Gastroesophageal sphincter (tissue), 4 donors: Measurements from ENCODE around the gene BHLHE40. TPM values are rescaled to one million over a fixed set of nuclear protein-coding genes. Genes with fewer than 3 reads are reported as not detected.

Experiments
- ATAC-seq: fragments of 150-250 bp; one replicate; pipeline ENCODE4 v1.9.1; 2016; ENCODE audit warnings: mild to moderate bottlenecking, moderate library complexity
- H3K27ac ChIP-seq, 4 donors: fragments of 200-600 bp; sonication (generic) in 3 of 4; 1 replicate in 3 of 4; 2 replicates in 1 of 4; pipeline ENCODE4 v1.5.1; 2016 to 2019
- H3K27me3 ChIP-seq: fragments of 200-600 bp; sonication (generic); one replicate; pipeline ENCODE4 v1.5.1; 2019
- H3K36me3 ChIP-seq, 2 donors: fragments of 200-600 bp; sonication (generic); one replicate each; pipeline ENCODE4 v1.5.1; 2019; ENCODE audit warnings: control low read depth in 1 of 2
- H3K4me1 ChIP-seq, 3 donors: fragments of 200-600 bp; sonication (generic); 1 replicate in 2 of 3; 2 replicates in 1 of 3; pipeline ENCODE4 v1.5.1; 2016 to 2019; ENCODE audit warnings: control low read depth in 2 of 3
- H3K4me3 ChIP-seq, 2 donors: fragments of 200-600 bp; sonication (generic); one replicate each; pipeline ENCODE4 v1.5.1; 2019; ENCODE audit warnings: mild to moderate bottlenecking in 1 of 2, moderate library complexity in 1 of 2
- H3K9me3 ChIP-seq, 3 donors: fragments of 200-600 bp; sonication (generic); one replicate each; pipeline ENCODE4 v1.5.1; 2017 to 2019; ENCODE audit warnings: control low read depth in 2 of 3
- EP300 ChIP-seq: sonication (generic); formaldehyde crosslinking; IDR thresholded peaks from one replicate; pipeline ENCODE4 v1.6.1; 2017; ENCODE audit warnings: antibody characterized with exemption, mild to moderate bottlenecking
- POLR2A ChIP-seq, 2 donors: fragments of 450-650 bp; IDR thresholded peaks; one replicate each; pipeline ENCODE4 v1.6.1; 2017; ENCODE audit warnings: antibody characterized with exemption in 2 of 2, mild to moderate bottlenecking in 2 of 2, moderate library complexity in 1 of 2
- POLR2AphosphoS5 ChIP-seq: sonication (generic); formaldehyde crosslinking; IDR thresholded peaks from one replicate; pipeline ENCODE4 v1.6.1; 2017; ENCODE audit warnings: antibody characterized with exemption
- WGBS, 2 donors: methylation state at CpG; one replicate each; pipeline ENCODE4 v1.1.5; 2018; ENCODE audit warnings: low coverage in 1 of 2; 5-methylcytosine and 5-hydroxymethylcytosine counted together
- total RNA-seq, 4 donors: library from RNA; depleted of rRNA; stranded (reverse); fragments of >200 nt; gene quantifications; one replicate each; pipeline ENCODE4 v1.1.0, GENCODE V29; 2016
- TF ChIP-seq, protein P1 (sequence below), 4 experiments: fragments of 200-600 bp in 2 of 4; fragments of 450-650 bp in 2 of 4; sonication (generic) in 1 of 4; IDR thresholded peaks; one replicate each; pipeline ENCODE4 v1.5.1; 2017 to 2019; ENCODE audit warnings: antibody characterized with exemption in 4 of 4, mild to moderate bottlenecking in 2 of 4, moderate library complexity in 2 of 4

BHLHE40 gene
- 10 to 100 TPM in 3 of 4 donors, 1 to 10 TPM in 1; 7.8 to 46.0 (median 14.0) TPM for total RNA-seq

DNA sequence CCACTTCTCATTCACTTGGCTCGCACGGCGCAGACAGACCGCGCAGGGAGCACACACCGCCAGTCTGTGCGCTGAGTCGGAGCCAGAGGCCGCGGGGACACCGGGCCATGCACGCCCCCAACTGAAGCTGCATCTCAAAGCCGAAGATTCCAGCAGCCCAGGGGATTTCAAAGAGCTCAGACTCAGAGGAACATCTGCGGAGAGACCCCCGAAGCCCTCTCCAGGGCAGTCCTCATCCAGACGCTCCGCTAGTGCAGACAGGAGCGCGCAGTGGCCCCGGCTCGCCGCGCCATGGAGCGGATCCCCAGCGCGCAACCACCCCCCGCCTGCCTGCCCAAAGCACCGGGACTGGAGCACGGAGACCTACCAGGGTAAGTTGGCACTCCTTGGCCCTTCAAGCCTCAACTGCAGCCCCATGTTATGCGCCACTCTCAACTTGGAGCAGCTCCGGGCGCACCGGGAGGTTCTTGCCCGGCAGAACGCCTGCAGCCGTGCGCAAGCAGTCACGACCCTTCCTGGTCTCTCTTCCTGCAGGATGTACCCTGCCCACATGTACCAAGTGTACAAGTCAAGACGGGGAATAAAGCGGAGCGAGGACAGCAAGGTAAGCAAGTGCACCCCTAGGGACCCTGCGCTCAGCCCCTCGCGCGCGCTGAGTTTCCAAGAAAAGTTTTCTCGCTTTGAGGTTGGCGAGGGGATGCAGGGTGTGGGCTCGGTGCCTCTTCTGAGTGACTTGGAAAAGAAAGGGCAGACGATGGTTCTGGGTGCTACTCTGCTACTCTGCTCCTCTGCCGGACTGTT lies at the start of gene BHLHE40:
Gene BHLHE40 (plus strand): TSS at position 10 of the 801 bp plus-strand sequence. CDS start 282 bp downstream, at position 292.
- peak within 1 kb of the TSS; percentile 62 to 86 for H3K4me3 ChIP-seq
- 0% methylated on average over 1 to 7 of the region's 51 CpGs for WGBS, 2 donors
- H3K9me3 ChIP-seq: no peaks in the 10 kb centered on the region
- peak; percentile 93 for TF ChIP-seq POLR2AphosphoS5
- no peak for TF ChIP-seq EP300
- TF ChIP-seq, protein P1, sequence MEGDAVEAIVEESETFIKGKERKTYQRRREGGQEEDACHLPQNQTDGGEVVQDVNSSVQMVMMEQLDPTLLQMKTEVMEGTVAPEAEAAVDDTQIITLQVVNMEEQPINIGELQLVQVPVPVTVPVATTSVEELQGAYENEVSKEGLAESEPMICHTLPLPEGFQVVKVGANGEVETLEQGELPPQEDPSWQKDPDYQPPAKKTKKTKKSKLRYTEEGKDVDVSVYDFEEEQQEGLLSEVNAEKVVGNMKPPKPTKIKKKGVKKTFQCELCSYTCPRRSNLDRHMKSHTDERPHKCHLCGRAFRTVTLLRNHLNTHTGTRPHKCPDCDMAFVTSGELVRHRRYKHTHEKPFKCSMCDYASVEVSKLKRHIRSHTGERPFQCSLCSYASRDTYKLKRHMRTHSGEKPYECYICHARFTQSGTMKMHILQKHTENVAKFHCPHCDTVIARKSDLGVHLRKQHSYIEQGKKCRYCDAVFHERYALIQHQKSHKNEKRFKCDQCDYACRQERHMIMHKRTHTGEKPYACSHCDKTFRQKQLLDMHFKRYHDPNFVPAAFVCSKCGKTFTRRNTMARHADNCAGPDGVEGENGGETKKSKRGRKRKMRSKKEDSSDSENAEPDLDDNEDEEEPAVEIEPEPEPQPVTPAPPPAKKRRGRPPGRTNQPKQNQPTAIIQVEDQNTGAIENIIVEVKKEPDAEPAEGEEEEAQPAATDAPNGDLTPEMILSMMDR (IDR thresholded peaks at IDR 0.05): no peak
- TF ChIP-seq POLR2A (IDR thresholded peaks at IDR 0.05): peak; percentile 51 to 83
- no peaks in the 10 kb centered on the region for H3K27me3 ChIP-seq
- peaks cover 0 to 68% (median 46%) of the 10 kb centered on the region in 3 donors for H3K4me1 ChIP-seq
- peaks cover 0 to 11% of the 10 kb centered on the region in 2 donors for H3K36me3 ChIP-seq
- H3K27ac ChIP-seq: peak within 1 kb of the TSS; percentile 95 to 100 (median 96)
- ATAC-seq: no peak

- WGBS, 2 donors: 29 to 80% methylated on average over 1 of the region's 1 CpG
- ATAC-seq: no peak
- no peaks in the 10 kb centered on the region for H3K4me1 ChIP-seq
- TF ChIP-seq, protein P1 (IDR thresholded peaks at IDR 0.05): no peak
- H3K36me3 ChIP-seq: no peaks in the 10 kb centered on the region
- H3K9me3 ChIP-seq: no peaks in the 10 kb centered on the region
- no peak overlapping the region for H3K27ac ChIP-seq
- H3K27me3 ChIP-seq: no peaks in the 10 kb centered on the region
- H3K4me3 ChIP-seq: no peak overlapping the region
These were observed 48.7 kb upstream of the BHLHE40 start for GRCh38 chr3:4930501-4930900.

- no peak for ATAC-seq
- 83 to 100% methylated on average over 1 to 2 of the region's 3 CpGs for WGBS, 2 donors
- H3K4me3 ChIP-seq: no peak overlapping the region
- H3K4me1 ChIP-seq: no peaks in the 10 kb centered on the region
- no peaks in the 10 kb centered on the region for H3K36me3 ChIP-seq
- H3K27me3 ChIP-seq: no peaks in the 10 kb centered on the region
- TF ChIP-seq POLR2A (IDR thresholded peaks at IDR 0.05): no peak
- TF ChIP-seq EP300: no peak
- no peak for TF ChIP-seq POLR2AphosphoS5
- TF ChIP-seq, protein P1 (IDR thresholded peaks at IDR 0.05): no peak
- no peak overlapping the region for H3K27ac ChIP-seq
- no peaks in the 10 kb centered on the region for H3K9me3 ChIP-seq
These were observed 45.2 kb upstream of the BHLHE40 start for GRCh38 chr3:4934050-4934449.

GRCh38 chr3:4935347-4935746 lies 43.9 kb upstream of the BHLHE40 start:
- Histone ChIP-seq H3K27me3 (no peaks in the 10 kb centered on the region), H3K4me1 (no peaks in the 10 kb centered on the region), H3K36me3 (no peaks in the 10 kb centered on the region), H3K4me3 (no peak overlapping the region), H3K9me3 (no peaks in the 10 kb centered on the region), H3K27ac (no peak overlapping the region)
- ATAC-seq: no peak
- TF ChIP-seq POLR2AphosphoS5 (no peak), POLR2A (IDR thresholded peaks at IDR 0.05) (no peak), EP300 (no peak)
- TF ChIP-seq, protein P1 (IDR thresholded peaks at IDR 0.05): no peak
- 86 to 100% methylated on average over 1 of the region's 1 CpG for WGBS, 2 donors
